NK-92 (cell line): ENCODE measurements around the gene PRKD2.

ENCODE experiments used
- DNase-seq: peaks from one replicate; lab custom pipeline; 2025; ENCODE audit not compliant: unreplicated experiment; lab: John Stamatoyannopoulos, UW

Gene PRKD2

GRCh38 chr19:46725036-46725820 is 8.3 kb upstream of the PRKD2 start:
- no peak for DNase-seq

- DNase-seq: no peak
Observed at GRCh38 chr19:46724468-46724867, 7.6 kb upstream of the PRKD2 start.

- no peak for DNase-seq
Observed at GRCh38 chr19:46723471-46723870, 6.6 kb upstream of the PRKD2 start.

GRCh38 chr19:46723023-46723461 is 6.1 kb upstream of the PRKD2 start:
- no peak for DNase-seq

- DNase-seq: no peak
Observed at GRCh38 chr19:46722421-46723022, 5.6 kb upstream of the PRKD2 start.

- no peak for DNase-seq
Observed at GRCh38 chr19:46722004-46722380, 5.1 kb upstream of the PRKD2 start.

GRCh38 chr19:46721269-46722003 is 4.5 kb upstream of the PRKD2 start:
- no peak for DNase-seq

GRCh38 chr19:46720503-46721239 is 3.8 kb upstream of the PRKD2 start:
- no peak for DNase-seq

- DNase-seq: no peak
Observed at GRCh38 chr19:46719629-46720502, 3.0 kb upstream of the PRKD2 start.

- no peak for DNase-seq
Observed at GRCh38 chr19:46718934-46719622, 2.2 kb upstream of the PRKD2 start.

- no peak for DNase-seq
Observed at GRCh38 chr19:46718157-46718933, 1.4 kb upstream of the PRKD2 start.

- DNase-seq: no peak
Observed at GRCh38 chr19:46717716-46718143, 816 bp upstream of the PRKD2 start.

GRCh38 chr19:46716672-46717033 is 261 bp downstream of the PRKD2 start:
- no peak for DNase-seq

GRCh38 chr19:46715975-46716671 is 791 bp downstream of the PRKD2 start:
- no peak for DNase-seq

- no peak for DNase-seq
Observed at GRCh38 chr19:46715620-46715974, 1.3 kb downstream of the PRKD2 start.

GRCh38 chr19:46714444-46715106 is 2.3 kb downstream of the PRKD2 start:
- DNase-seq: no peak

- DNase-seq: no peak
Observed at GRCh38 chr19:46713781-46714443, 3.0 kb downstream of the PRKD2 start.
